ENCODE measurements around the gene CCDC91. TPM values are rescaled to one million over a fixed set of nuclear protein-coding genes. Genes with fewer than 3 reads are reported as not detected.

Gene CCDC91
- total RNA-seq, 3 donors from 2014 or later = 25.0 to 42.5 (median 27.8) TPM

DNA sequence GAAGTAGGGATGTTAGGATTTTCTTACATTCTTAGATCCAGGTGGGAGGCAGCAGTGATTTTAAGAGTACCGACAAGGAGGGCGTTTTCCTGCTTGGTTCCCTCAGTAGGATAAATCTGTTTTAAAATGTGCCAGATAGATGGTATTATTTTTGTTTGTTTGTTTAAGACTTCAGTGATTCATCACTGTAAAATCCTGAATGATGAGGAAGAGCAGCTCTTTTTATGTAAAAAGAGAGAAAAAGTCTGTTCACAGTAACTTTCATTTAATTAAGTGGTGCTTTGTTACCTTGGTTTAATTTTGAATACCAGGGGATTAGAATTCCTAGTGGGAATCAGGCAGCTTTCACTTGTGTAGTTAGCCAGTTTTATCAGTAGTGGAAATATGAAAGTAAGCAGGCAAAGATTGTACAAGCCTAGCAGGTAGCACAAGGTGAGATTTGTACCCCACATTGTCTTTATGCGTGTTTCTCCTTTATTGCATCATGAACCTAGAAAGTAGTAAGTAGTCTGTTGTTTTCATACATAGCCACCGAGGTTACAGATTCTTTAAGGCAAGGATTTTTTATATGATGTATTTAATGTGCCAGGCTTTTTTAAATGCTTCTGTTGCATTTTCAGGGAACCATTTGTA lies 349.6 kb downstream of the CCDC91 start:
- ATAC-seq (no peak), DNase-seq (no peak)
- intact Hi-C loops (cut with DNase I, micrococcal nuclease) = no loop called here
- Histone ChIP-seq H3K9me3 (no peaks in the 10 kb centered on the region), H3K4me3 (no peak overlapping the region), H3K4me1 (ENCODE audit: low read depth) (no peaks in the 10 kb centered on the region), H3K36me3 (ENCODE audit: low read depth) (no peaks in the 10 kb centered on the region)
- TF ChIP-seq, protein P1, sequence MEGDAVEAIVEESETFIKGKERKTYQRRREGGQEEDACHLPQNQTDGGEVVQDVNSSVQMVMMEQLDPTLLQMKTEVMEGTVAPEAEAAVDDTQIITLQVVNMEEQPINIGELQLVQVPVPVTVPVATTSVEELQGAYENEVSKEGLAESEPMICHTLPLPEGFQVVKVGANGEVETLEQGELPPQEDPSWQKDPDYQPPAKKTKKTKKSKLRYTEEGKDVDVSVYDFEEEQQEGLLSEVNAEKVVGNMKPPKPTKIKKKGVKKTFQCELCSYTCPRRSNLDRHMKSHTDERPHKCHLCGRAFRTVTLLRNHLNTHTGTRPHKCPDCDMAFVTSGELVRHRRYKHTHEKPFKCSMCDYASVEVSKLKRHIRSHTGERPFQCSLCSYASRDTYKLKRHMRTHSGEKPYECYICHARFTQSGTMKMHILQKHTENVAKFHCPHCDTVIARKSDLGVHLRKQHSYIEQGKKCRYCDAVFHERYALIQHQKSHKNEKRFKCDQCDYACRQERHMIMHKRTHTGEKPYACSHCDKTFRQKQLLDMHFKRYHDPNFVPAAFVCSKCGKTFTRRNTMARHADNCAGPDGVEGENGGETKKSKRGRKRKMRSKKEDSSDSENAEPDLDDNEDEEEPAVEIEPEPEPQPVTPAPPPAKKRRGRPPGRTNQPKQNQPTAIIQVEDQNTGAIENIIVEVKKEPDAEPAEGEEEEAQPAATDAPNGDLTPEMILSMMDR (IDR thresholded peaks at IDR 0.05) = no peak

DNA sequence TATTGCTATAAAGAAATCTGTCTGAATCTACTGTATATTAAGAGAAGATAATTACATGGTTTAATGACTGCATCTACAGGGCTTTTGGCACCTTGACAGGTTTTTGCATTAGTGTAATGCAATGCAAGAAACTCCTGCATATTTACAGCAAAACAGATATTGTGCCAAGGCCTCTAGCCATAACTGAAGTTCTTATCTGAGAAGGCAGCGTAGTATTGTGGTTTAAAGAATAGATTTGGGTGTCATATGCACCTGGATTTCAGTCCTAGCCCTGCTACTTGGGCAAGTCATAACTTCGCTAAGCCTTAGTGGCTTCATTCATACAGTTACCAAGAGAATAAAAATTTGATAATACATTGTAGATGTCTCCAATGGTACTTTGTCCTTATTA lies 350.1 kb downstream of the CCDC91 start:
- H3K9me3 ChIP-seq = no peaks in the 10 kb centered on the region
- H3K36me3 ChIP-seq (ENCODE audit: low read depth) = no peaks in the 10 kb centered on the region
- ATAC-seq (no peak), DNase-seq (no peak)
- TF ChIP-seq, protein P1 (IDR thresholded peaks at IDR 0.05) = no peak
- H3K4me1 ChIP-seq (ENCODE audit: low read depth) = no peaks in the 10 kb centered on the region
- intact Hi-C loops (cut with DNase I, micrococcal nuclease) = no loop called here
- no peak overlapping the region for H3K4me3 ChIP-seq

DNA sequence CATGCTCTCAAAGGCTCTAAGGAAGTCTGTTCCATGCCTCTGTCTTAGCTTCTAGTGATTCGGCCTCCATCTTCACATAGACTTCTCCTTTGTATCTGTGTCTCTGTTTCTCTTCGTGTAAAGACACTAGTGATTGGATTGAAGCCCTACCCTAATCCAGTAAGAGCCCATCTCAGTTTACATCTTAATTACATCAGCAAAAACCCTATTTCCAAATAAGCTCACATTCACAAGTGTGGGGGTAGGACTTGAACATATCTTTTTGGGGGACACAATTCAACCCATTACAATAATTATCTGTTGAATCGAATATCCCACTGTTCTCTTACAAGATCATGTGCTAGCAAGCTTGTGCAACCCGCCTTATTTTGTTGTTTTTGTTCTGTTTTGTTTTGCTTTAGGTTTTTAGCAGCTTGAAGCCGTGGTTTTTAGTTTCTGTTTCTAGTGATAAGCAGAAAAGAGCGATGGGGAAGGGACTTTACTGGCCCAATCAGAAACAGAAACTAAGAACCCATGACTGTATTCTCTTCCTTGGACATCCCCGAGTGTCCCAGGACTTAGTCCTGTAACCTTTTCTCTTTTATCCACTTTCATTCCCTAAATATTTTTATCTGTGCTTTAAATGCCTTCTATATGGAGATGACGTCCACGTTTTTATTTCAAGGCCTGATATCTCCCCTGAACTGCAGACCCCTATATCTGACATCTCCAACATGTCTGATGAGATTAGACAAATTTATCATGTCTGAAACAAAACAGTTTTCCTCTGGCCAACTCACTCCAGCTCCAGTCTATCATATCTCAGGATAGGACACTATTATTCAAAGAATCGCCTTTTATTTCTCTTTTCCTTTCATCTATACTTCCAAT lies 353.0 kb downstream of the CCDC91 start:
- Histone ChIP-seq H3K4me3 (no peak overlapping the region), H3K36me3 (ENCODE audit: low read depth) (no peaks in the 10 kb centered on the region), H3K9me3 (no peaks in the 10 kb centered on the region), H3K4me1 (ENCODE audit: low read depth) (no peaks in the 10 kb centered on the region)
- no peak for ATAC-seq
- intact Hi-C loops (cut with DNase I, micrococcal nuclease) = no loop called here
- DNase-seq = no peak
- TF ChIP-seq, protein P1 (IDR thresholded peaks at IDR 0.05) = no peak

DNA sequence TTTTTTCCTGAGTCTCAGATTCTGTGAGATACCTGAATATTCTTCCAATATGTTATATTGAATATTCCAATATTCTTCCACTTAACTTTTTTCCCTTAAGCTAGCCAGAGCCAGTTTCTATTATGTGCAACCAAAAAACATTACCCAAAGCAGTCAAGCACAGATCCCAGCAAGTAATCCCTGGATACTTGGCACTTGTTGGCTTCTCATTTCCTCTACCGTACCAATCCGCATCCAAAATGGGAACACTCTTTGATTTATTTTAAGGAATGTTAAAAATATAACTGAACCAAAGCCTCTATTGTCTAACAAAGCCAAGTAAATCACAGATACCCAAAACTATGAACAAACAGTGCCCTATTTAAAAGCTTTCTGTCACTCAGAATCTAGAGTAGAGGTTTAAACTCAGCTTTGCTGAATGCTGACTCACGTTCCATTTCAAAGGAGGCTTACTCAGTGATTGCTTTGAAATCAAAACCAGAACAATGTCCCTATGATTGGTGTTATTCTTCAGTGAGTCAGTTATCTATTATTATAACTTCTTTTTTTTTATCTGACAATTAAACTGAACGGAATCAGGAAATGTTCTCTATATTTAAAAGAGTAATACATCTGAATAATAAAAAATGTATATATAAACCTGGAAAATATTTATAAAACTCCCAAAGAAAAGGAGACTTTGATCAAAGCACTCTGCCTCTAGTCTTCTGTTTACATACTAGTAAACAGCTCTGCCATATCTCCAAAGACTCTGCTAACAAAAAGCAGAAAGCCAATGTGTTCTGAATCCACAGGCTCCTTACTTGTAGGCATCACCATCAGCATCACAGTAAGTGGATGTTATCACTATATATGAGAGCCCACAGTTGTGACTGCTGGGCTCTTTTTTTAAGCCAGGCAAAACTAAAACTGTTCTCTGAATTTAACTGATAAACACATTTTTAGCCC lies 360.8 kb downstream of the CCDC91 start:
- intact Hi-C loops (cut with DNase I, micrococcal nuclease) = no loop called here
- DNase-seq (no peak), ATAC-seq (peak; percentile 45)
- Histone ChIP-seq H3K9me3 (no peaks in the 10 kb centered on the region), H3K36me3 (ENCODE audit: low read depth) (no peaks in the 10 kb centered on the region), H3K4me1 (ENCODE audit: low read depth) (no peaks in the 10 kb centered on the region), H3K4me3 (no peak overlapping the region)
- TF ChIP-seq, protein P1 (IDR thresholded peaks at IDR 0.05) = no peak

DNA sequence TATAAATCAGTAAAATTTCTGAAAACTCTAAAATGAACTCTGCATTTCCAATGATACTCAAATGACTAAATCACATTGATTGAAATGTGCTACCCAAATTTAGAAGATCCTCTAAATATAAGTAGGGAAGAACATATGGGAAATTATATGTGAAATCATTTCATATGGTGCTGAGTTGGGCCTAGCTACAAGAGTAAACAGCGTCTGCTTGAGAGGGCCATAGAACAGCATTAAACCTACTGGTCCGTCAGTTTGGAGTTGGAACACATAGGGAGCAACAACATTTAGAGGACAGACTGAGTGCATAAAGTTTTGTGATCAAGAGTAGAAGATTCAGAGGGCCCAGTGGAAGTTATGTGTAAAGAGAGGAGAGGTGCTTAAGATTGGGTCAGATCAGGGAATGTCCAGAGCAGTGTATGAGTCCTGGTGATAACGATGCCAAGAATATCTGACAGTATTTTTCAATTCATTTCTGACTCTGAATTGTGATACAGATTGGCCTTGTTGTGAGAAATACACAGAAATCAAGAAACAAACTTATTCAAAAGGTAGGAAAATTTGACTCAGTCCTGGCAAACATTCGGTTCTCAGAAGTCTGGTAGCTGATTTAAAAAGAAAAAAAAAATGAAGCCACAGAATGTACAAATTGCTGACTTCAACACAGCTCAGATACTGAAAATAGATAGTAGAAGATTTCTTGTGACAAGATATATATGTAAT lies 362.2 kb downstream of the CCDC91 start:
- no peak overlapping the region for H3K4me3 ChIP-seq
- TF ChIP-seq, protein P1 (IDR thresholded peaks at IDR 0.05) = no peak
- DNase-seq = no peak

More for the DNA sequence above, 362.2 kb downstream of the CCDC91 start:
- intact Hi-C loops (cut with DNase I, micrococcal nuclease) = no loop called here
- Histone ChIP-seq H3K9me3 (no peaks in the 10 kb centered on the region), H3K4me1 (ENCODE audit: low read depth) (no peaks in the 10 kb centered on the region), H3K36me3 (ENCODE audit: low read depth) (no peaks in the 10 kb centered on the region)
- no peak for ATAC-seq

Data from mucosa of descending colon (tissue), 3 donors.